Posterior cingulate gyrus (tissue), 11 donors: Measurements from ENCODE around the gene SP6.

Experiments
- DNase-seq, 10 donors: peaks; one replicate each; pipeline versions ENCODE4 v3.0.0 to v3.0.0-alpha.2; 2020 to 2021; ENCODE audit warnings: mixed read lengths in 3 of 10
- intact Hi-C: fragments of 100-400 bp; cut with DNase I; formaldehyde crosslinking; loops from one replicate; pipeline ENCODE4 v1.15.1; 2023

Gene SP6

GRCh38 chr17:47850692-47851573 is at the start of gene SP6:
TSS of gene SP6 (minus strand) at chr17:47851163. CDS start at chr17:47848429, 2,734 bp downstream.
- intact Hi-C loops: no loop called here
- peak in 2 of 10 donors; percentile 67 to 75 for DNase-seq

GRCh38 chr17:47899643-47900042 is 48.7 kb upstream of the SP6 start:
- intact Hi-C loops: loop anchor here (5.0 kb wide), 1 partner anchor 43 kb away; the partner anchor contains the start of gene PNPO
- DNase-seq: no peak

- intact Hi-C loops: loop anchor here (5.0 kb wide), 1 partner anchor 44 kb away; the partner anchor contains the start of gene PNPO
Observed at GRCh38 chr17:47898241-47898640, 47.3 kb upstream of the SP6 start.

GRCh38 chr17:47897561-47897960 is 46.6 kb upstream of the SP6 start:
- DNase-seq: no peak
- intact Hi-C loops: loop anchor here (5.0 kb wide), 1 partner anchor 45 kb away; the partner anchor contains the start of gene PNPO

More at GRCh38 chr17:47898241-47898640, 47.3 kb upstream of the SP6 start:
- no peak for DNase-seq

- no peak for DNase-seq
- intact Hi-C loops: loop anchor here (5.0 kb wide), 1 partner anchor 45 kb away; the partner anchor contains the start of gene PNPO
Observed at GRCh38 chr17:47896672-47897490, 45.9 kb upstream of the SP6 start.

GRCh38 chr17:47895856-47896671 is 45.1 kb upstream of the SP6 start, which contains the start of gene SP2:
TSS of gene SP2 (plus strand) at chr17:47896236. CDS start at chr17:47896287, 51 bp downstream.
- intact Hi-C loops: loop anchor here (5.0 kb wide), 1 partner anchor 46 kb away; the partner anchor contains the start of gene PNPO
- DNase-seq: peak; percentile 97 to 100 (median 98)

GRCh38 chr17:47895347-47895855 is 44.4 kb upstream of the SP6 start:
- intact Hi-C loops: loop anchor here (5.0 kb wide), 1 partner anchor 47 kb away; the partner anchor contains the start of gene PNPO

GRCh38 chr17:47894498-47895346 is 43.8 kb upstream of the SP6 start:
- intact Hi-C loops: loop anchor here (5.0 kb wide), 1 partner anchor 48 kb away; the partner anchor contains the start of gene PNPO
- DNase-seq: no peak

More at GRCh38 chr17:47895347-47895855, 44.4 kb upstream of the SP6 start:
- peak in 4 of 10 donors; percentile 28 to 88 (median 30) for DNase-seq

- intact Hi-C loops: no loop called here
Observed at GRCh38 chr17:47891545-47892088, 40.7 kb upstream of the SP6 start.

GRCh38 chr17:47889734-47890529 is 39.0 kb upstream of the SP6 start:
- peak; percentile 72 to 97 (median 90) for DNase-seq
- intact Hi-C loops: loop anchor here (1.0 kb wide), 1 partner anchor 49 kb away; the partner anchor contains the start of gene SCRN2

More at GRCh38 chr17:47891545-47892088, 40.7 kb upstream of the SP6 start:
- DNase-seq: peak in 1 of 10 donors; percentile 10

GRCh38 chr17:47888293-47888692 is 37.3 kb upstream of the SP6 start:
- intact Hi-C loops: no loop called here

GRCh38 chr17:47884905-47885730 is 34.2 kb upstream of the SP6 start:
- DNase-seq: peak in 1 of 10 donors; percentile 56
- intact Hi-C loops: no loop called here

More at GRCh38 chr17:47888293-47888692, 37.3 kb upstream of the SP6 start:
- peak in 1 of 10 donors; percentile 45 for DNase-seq

GRCh38 chr17:47884427-47884740 is 33.4 kb upstream of the SP6 start:
- intact Hi-C loops: no loop called here
- DNase-seq: peak in 1 of 10 donors; percentile 70

- intact Hi-C loops: no loop called here
- peak in 2 of 10 donors; percentile 26 to 58 for DNase-seq
Observed at GRCh38 chr17:47883589-47884426, 32.8 kb upstream of the SP6 start.
